Measurements from ENCODE around the gene XRCC3.

GRCh38 chr14:103718572-103718971, 3.3 kb upstream of the XRCC3 start:
- TF ChIP-seq ATF3 (IDR thresholded peaks at IDR 0.05) = no peak
- TF ChIP-seq, protein P1, sequence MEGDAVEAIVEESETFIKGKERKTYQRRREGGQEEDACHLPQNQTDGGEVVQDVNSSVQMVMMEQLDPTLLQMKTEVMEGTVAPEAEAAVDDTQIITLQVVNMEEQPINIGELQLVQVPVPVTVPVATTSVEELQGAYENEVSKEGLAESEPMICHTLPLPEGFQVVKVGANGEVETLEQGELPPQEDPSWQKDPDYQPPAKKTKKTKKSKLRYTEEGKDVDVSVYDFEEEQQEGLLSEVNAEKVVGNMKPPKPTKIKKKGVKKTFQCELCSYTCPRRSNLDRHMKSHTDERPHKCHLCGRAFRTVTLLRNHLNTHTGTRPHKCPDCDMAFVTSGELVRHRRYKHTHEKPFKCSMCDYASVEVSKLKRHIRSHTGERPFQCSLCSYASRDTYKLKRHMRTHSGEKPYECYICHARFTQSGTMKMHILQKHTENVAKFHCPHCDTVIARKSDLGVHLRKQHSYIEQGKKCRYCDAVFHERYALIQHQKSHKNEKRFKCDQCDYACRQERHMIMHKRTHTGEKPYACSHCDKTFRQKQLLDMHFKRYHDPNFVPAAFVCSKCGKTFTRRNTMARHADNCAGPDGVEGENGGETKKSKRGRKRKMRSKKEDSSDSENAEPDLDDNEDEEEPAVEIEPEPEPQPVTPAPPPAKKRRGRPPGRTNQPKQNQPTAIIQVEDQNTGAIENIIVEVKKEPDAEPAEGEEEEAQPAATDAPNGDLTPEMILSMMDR (IDR thresholded peaks at IDR 0.05; ENCODE audit: low read depth, low read length, missing input control) = no peak
- no peak for TF ChIP-seq TAF1 (conservative IDR thresholded peaks at IDR 0.05)
- TF ChIP-seq JUND (IDR thresholded peaks at IDR 0.05) = no peak
- no peak for TF ChIP-seq GABPA (IDR thresholded peaks at IDR 0.05 in 1 of 2, conservative IDR thresholded peaks at IDR 0.05 in 1 of 2)
- TF ChIP-seq EGR1 (IDR thresholded peaks at IDR 0.05; ENCODE audit: low read depth in 2 of 2) = no peak
- no peak for TF ChIP-seq ZBTB33 (IDR thresholded peaks at IDR 0.05)
- TF ChIP-seq YY1 (IDR thresholded peaks at IDR 0.05) = no peak

All from liver (tissue), 3 donors.